Measurements from ENCODE around the gene KEAP1.

GRCh38 chr19:10552510-10553053 lies 49.4 kb upstream of the KEAP1 start:
- TF ChIP-seq CTCF (IDR thresholded peaks at IDR 0.05) (no peak), POLR2A (IDR thresholded peaks at IDR 0.05) (no peak)
